ENCODE measurements around the gene CFP. TPM values are rescaled to one million over a fixed set of nuclear protein-coding genes. Genes with fewer than 3 reads are reported as not detected.

CFP gene
- total RNA-seq, 2 experiments from 2014 or later: 2.7 to 4.0 TPM

- Mint-ChIP-seq H3K27ac (no peak overlapping the region), H3K4me3 (no peak overlapping the region), H3K27me3 (peaks cover 2% of the 10 kb centered on the region), H3K4me1 (peaks cover 19% of the 10 kb centered on the region), H3K36me3 (peaks cover 2% of the 10 kb centered on the region), H3K9me3 (ENCODE audit: low read depth) (no peaks in the 10 kb centered on the region)
- CTCF ChIA-PET: no interaction called here
- no peak for ATAC-seq
- no peak for DNase-seq
Observed at GRCh38 chrX:47584714-47585113, 45.0 kb downstream of the CFP start.

GRCh38 chrX:47583240-47583861 is 46.4 kb downstream of the CFP start:
- Mint-ChIP-seq H3K4me3 (no peak overlapping the region), H3K27me3 (peaks cover 2% of the 10 kb centered on the region), H3K4me1 (peaks cover 28% of the 10 kb centered on the region), H3K27ac (no peak overlapping the region), H3K9me3 (ENCODE audit: low read depth) (no peaks in the 10 kb centered on the region), H3K36me3 (peaks cover 2% of the 10 kb centered on the region)
- no peak for DNase-seq
- no peak for ATAC-seq
- CTCF ChIA-PET: no interaction called here

- CTCF ChIA-PET: interaction anchor here (0.6 to 1.4 kb wide), 3 partner anchors 14 to 52 kb away, joined by 3 to 4 read pairs (median 3); no protein-coding TSS in a partner anchor
- peak; percentile 95 for ATAC-seq
Observed at GRCh38 chrX:47581731-47582647, 47.7 kb downstream of the CFP start, which contains the start of gene TIMP1. Gene TIMP1, plus strand, starts transcription at chrX:47582436. Its CDS starts 980 bp downstream, at chrX:47583416.

GRCh38 chrX:47579537-47579936 is 50.2 kb downstream of the CFP start:
- H3K36me3 Mint-ChIP-seq: no peaks in the 10 kb centered on the region
- ATAC-seq (no peak), DNase-seq (peak; percentile 52)
- H3K9me3 Mint-ChIP-seq (ENCODE audit: low read depth): no peaks in the 10 kb centered on the region
- no peak overlapping the region for H3K27ac Mint-ChIP-seq
- peaks cover 28% of the 10 kb centered on the region for H3K4me1 Mint-ChIP-seq
- CTCF ChIA-PET: no interaction called here
- H3K27me3 Mint-ChIP-seq: peaks cover 2% of the 10 kb centered on the region
- no peak overlapping the region for H3K4me3 Mint-ChIP-seq

More at GRCh38 chrX:47581731-47582647, 47.7 kb downstream of the CFP start, which contains the start of gene TIMP1:
- Mint-ChIP-seq H3K4me3 (peak within 1 kb of the TSS; percentile 46), H3K27me3 (peaks cover 2% of the 10 kb centered on the region), H3K27ac (peak within 1 kb of the TSS; percentile 53), H3K36me3 (peaks cover 2% of the 10 kb centered on the region), H3K4me1 (peaks cover 28% of the 10 kb centered on the region), H3K9me3 (ENCODE audit: low read depth) (no peaks in the 10 kb centered on the region)
- peak; percentile 91 for DNase-seq

GRCh38 chrX:47578692-47579091 is 51.0 kb downstream of the CFP start:
- Mint-ChIP-seq H3K27me3 (peaks cover 2% of the 10 kb centered on the region), H3K4me3 (no peak overlapping the region), H3K9me3 (ENCODE audit: low read depth) (no peaks in the 10 kb centered on the region), H3K36me3 (no peaks in the 10 kb centered on the region), H3K4me1 (peaks cover 28% of the 10 kb centered on the region), H3K27ac (no peak overlapping the region)
- DNase-seq (no peak), ATAC-seq (no peak)
- CTCF ChIA-PET: no interaction called here

- no peaks in the 10 kb centered on the region for H3K36me3 Mint-ChIP-seq
- no peak overlapping the region for H3K4me3 Mint-ChIP-seq
- H3K9me3 Mint-ChIP-seq (ENCODE audit: low read depth): no peaks in the 10 kb centered on the region
- H3K27ac Mint-ChIP-seq: no peak overlapping the region
- H3K4me1 Mint-ChIP-seq: peaks cover 28% of the 10 kb centered on the region
- CTCF ChIA-PET: no interaction called here
- H3K27me3 Mint-ChIP-seq: peaks cover 2% of the 10 kb centered on the region
- DNase-seq: no peak
- no peak for ATAC-seq
Observed at GRCh38 chrX:47577901-47578300, 51.8 kb downstream of the CFP start.

- H3K27ac Mint-ChIP-seq: no peak overlapping the region
- H3K9me3 Mint-ChIP-seq (ENCODE audit: low read depth): no peaks in the 10 kb centered on the region
- H3K36me3 Mint-ChIP-seq: no peaks in the 10 kb centered on the region
- DNase-seq (no peak), ATAC-seq (no peak)
- peaks cover 28% of the 10 kb centered on the region for H3K4me1 Mint-ChIP-seq
- CTCF ChIA-PET: no interaction called here
- H3K4me3 Mint-ChIP-seq: no peak overlapping the region
- peaks cover 2% of the 10 kb centered on the region for H3K27me3 Mint-ChIP-seq
Observed at GRCh38 chrX:47577424-47577823, 52.3 kb downstream of the CFP start.

- ATAC-seq: no peak
- Mint-ChIP-seq H3K27me3 (peaks cover 2% of the 10 kb centered on the region), H3K9me3 (ENCODE audit: low read depth) (no peaks in the 10 kb centered on the region), H3K4me1 (peaks cover 17% of the 10 kb centered on the region), H3K36me3 (peaks cover 8% of the 10 kb centered on the region), H3K27ac (no peak overlapping the region), H3K4me3 (no peak overlapping the region)
- CTCF ChIA-PET: no interaction called here
- no peak for DNase-seq
Observed at GRCh38 chrX:47576021-47576898, 53.5 kb downstream of the CFP start.

GRCh38 chrX:47574547-47575301 is 55.0 kb downstream of the CFP start:
- no peaks in the 10 kb centered on the region for H3K27me3 Mint-ChIP-seq
- ATAC-seq: peak; percentile 33
- no peak overlapping the region for H3K4me3 Mint-ChIP-seq
- peaks cover 18% of the 10 kb centered on the region for H3K36me3 Mint-ChIP-seq
- H3K9me3 Mint-ChIP-seq (ENCODE audit: low read depth): no peaks in the 10 kb centered on the region
- no peak for DNase-seq
- CTCF ChIA-PET: no interaction called here
- peaks cover 15% of the 10 kb centered on the region for H3K4me1 Mint-ChIP-seq
- no peak overlapping the region for H3K27ac Mint-ChIP-seq

- Mint-ChIP-seq H3K4me1 (peaks cover 9% of the 10 kb centered on the region), H3K4me3 (no peak overlapping the region), H3K9me3 (ENCODE audit: low read depth) (no peaks in the 10 kb centered on the region), H3K27ac (no peak overlapping the region), H3K27me3 (no peaks in the 10 kb centered on the region), H3K36me3 (peaks cover 21% of the 10 kb centered on the region)
- ATAC-seq (no peak), DNase-seq (no peak)
- CTCF ChIA-PET: no interaction called here
Observed at GRCh38 chrX:47574076-47574546, 55.6 kb downstream of the CFP start.

- H3K36me3 Mint-ChIP-seq: peaks cover 25% of the 10 kb centered on the region
- DNase-seq (no peak), ATAC-seq (no peak)
- H3K4me1 Mint-ChIP-seq: peaks cover 6% of the 10 kb centered on the region
- no peaks in the 10 kb centered on the region for H3K9me3 Mint-ChIP-seq (ENCODE audit: low read depth)
- no peak overlapping the region for H3K27ac Mint-ChIP-seq
- H3K4me3 Mint-ChIP-seq: no peak overlapping the region
- no peaks in the 10 kb centered on the region for H3K27me3 Mint-ChIP-seq
- CTCF ChIA-PET: no interaction called here
Observed at GRCh38 chrX:47573341-47574075, 56.2 kb downstream of the CFP start.
